Endothelial cell of umbilical vein (primary cell): ENCODE results near the gene CDCP1. TPM values are rescaled to one million over a fixed set of nuclear protein-coding genes. Genes with fewer than 3 reads are reported as not detected.

Experiments used
- BruUV-seq: library from RNA; stranded (reverse); fragments of 400-500 nt; replicated peaks from 2 replicates; lab custom pipeline; 2021; lab: Mats Ljungman, UMichigan
- CTCF ChIA-PET: fragments of 300-600, 350-600 bp; sonication (Branson Sonifier 250); formaldehyde crosslinking; loops from one replicate; lab custom pipeline; 2021; ENCODE audit warnings: antibody characterized with exemption, inconsistent platforms; lab: Charles Lee
- POLR2A ChIA-PET: fragments of 300-600, 350-600 bp; sonication (Branson Sonifier 250); formaldehyde crosslinking; loops from one replicate; lab custom pipeline; 2021; ENCODE audit warnings: antibody characterized with exemption, inconsistent platforms; lab: Charles Lee
- DNase-seq: peaks from one replicate; pipeline ENCODE4 v3.0.0-alpha.2; 2011; ENCODE audit warnings: low read depth, low spot score
- FAIRE-seq: peaks from 2 replicates; lab custom pipeline; 2011; peaks lifted over from hg19 to GRCh38; lab: Jason Lieb, UNC
- H2AFZ ChIP-seq: 2 replicates; pipeline ENCODE4 v1.6.0; 2012; ENCODE audit warnings: low read depth, low read length, control low read depth, inconsistent platforms
- H3K27ac ChIP-seq: 2 replicates; pipeline ENCODE4 v1.5.1; 2011; ENCODE audit warnings: low read depth, mild to moderate bottlenecking, control low read depth, low read length, moderate library complexity; ENCODE audit not compliant: insufficient read depth
- H3K27me3 ChIP-seq, 2 experiments: 2 replicates each; pipeline versions ENCODE4 v1.6.0 to v1.6.1; 2011; ENCODE audit warnings: low read length in 2 of 2, mixed read lengths in 1 of 2; ENCODE audit not compliant: control insufficient read depth in 2 of 2, insufficient read depth in 2 of 2
- H3K36me3 ChIP-seq, 2 experiments: 2 replicates in 1 of 2; 3 replicates in 1 of 2; pipeline ENCODE4 v1.5.1; 2011; ENCODE audit warnings: low read length in 2 of 2, mild to moderate bottlenecking in 1 of 2, moderate library complexity in 1 of 2; ENCODE audit not compliant: control insufficient read depth in 2 of 2, insufficient read depth in 2 of 2; ENCODE audit errors: extremely low read depth in 1 of 2
- H3K4me1 ChIP-seq: 3 replicates; pipeline ENCODE4 v1.5.1; 2011; ENCODE audit warnings: mild to moderate bottlenecking, low read length; ENCODE audit not compliant: control insufficient read depth, insufficient read depth; ENCODE audit errors: extremely low read depth
- H3K4me2 ChIP-seq: 2 replicates; pipeline ENCODE4 v1.6.1; 2011; ENCODE audit warnings: low read length, control low read depth, mixed read lengths; ENCODE audit not compliant: insufficient read depth
- H3K4me3 ChIP-seq, 3 experiments: fragments of 200-600 bp in 1 of 3; sonication (generic), shearing (Covaris generic) in 1 of 3; replicated peaks in 1 of 3; 2 replicates each; pipeline ENCODE4 v1.5.1; 2011 to 2016; ENCODE audit warnings: control low read depth in 3 of 3, low read length in 3 of 3, mild to moderate bottlenecking in 2 of 3, inconsistent platforms in 1 of 3, low read depth in 1 of 3, moderate library complexity in 1 of 3; ENCODE audit not compliant: insufficient read depth in 1 of 3
- H3K79me2 ChIP-seq: 2 replicates; pipeline ENCODE4 v1.6.0; 2012; ENCODE audit warnings: low read length, inconsistent platforms; ENCODE audit not compliant: control insufficient read depth, insufficient read depth
- H3K9ac ChIP-seq: replicated peaks from 2 replicates; pipeline ENCODE3; 2011; ENCODE audit warnings: low read length, control low read depth; ENCODE audit not compliant: insufficient read depth; ENCODE audit errors: extremely low read depth
- H3K9me1 ChIP-seq: replicated peaks from 3 replicates; pipeline ENCODE4 v1.6.0; 2011; ENCODE audit warnings: mild to moderate bottlenecking, low read length; ENCODE audit not compliant: control insufficient read depth, insufficient read depth; ENCODE audit errors: extremely low read depth
- H3K9me3 ChIP-seq: replicated peaks from 2 replicates; pipeline ENCODE4 v1.5.1; 2012; ENCODE audit warnings: low read length, inconsistent platforms; ENCODE audit not compliant: control insufficient read depth, insufficient read depth
- H4K20me1 ChIP-seq: replicated peaks from 2 replicates; pipeline ENCODE3; 2011; ENCODE audit warnings: mild to moderate bottlenecking, low read length; ENCODE audit not compliant: control insufficient read depth, insufficient read depth; ENCODE audit errors: extremely low read depth
- EZH2 ChIP-seq: IDR thresholded peaks from 2 replicates; pipeline ENCODE4 v1.6.1; 2012; ENCODE audit warnings: borderline replicate concordance, low read depth, mild to moderate bottlenecking, moderate library complexity, low read length, inconsistent platforms; ENCODE audit not compliant: severe bottlenecking
- FOS ChIP-seq: IDR thresholded peaks from 2 replicates; pipeline ENCODE4 v1.6.1; 2011; ENCODE audit warnings: mild to moderate bottlenecking, low read length, moderate library complexity, borderline replicate concordance; ENCODE audit not compliant: insufficient read depth
- GATA2 ChIP-seq: IDR thresholded peaks from 2 replicates; pipeline ENCODE4 v1.7.0; 2011; ENCODE audit warnings: low read depth, mild to moderate bottlenecking, moderate library complexity, mixed read lengths, low read length; ENCODE audit not compliant: insufficient read length, insufficient read depth
- JUN ChIP-seq: IDR thresholded peaks from 2 replicates; pipeline ENCODE4 v1.6.1; 2011; ENCODE audit warnings: borderline replicate concordance, low read depth; ENCODE audit not compliant: insufficient read length, insufficient read depth
- MYC ChIP-seq: IDR thresholded peaks from one replicate; pipeline ENCODE4 v1.6.1; 2011; ENCODE audit warnings: mild to moderate bottlenecking, low read depth, low read length
- POLR2A ChIP-seq: IDR thresholded peaks from 2 replicates; pipeline ENCODE4 v1.6.1; 2012; ENCODE audit warnings: low read depth, mild to moderate bottlenecking, control low read depth, low read length
- POLR2AphosphoS5 ChIP-seq: IDR thresholded peaks from 2 replicates; pipeline ENCODE4 v1.6.1; 2012; ENCODE audit warnings: low read depth, mild to moderate bottlenecking, control low read depth, low read length, moderate library complexity; ENCODE audit not compliant: insufficient read depth
- dilution Hi-C: fragments of 300-500 bp; cut with MboI; formaldehyde crosslinking; loops from one replicate; pipeline ENCODE4 v1.15.0; 2019; ENCODE audit warnings: low sequenced_read_pairs; ENCODE audit not compliant: extremely low pct_ligation_motif_present
- intact Hi-C: fragments of 100-400 bp; cut with micrococcal nuclease; formaldehyde crosslinking; loops from one replicate; pipeline ENCODE4 v1.10.0; 2022
- polyA plus RNA-seq, 4 experiments: library from polyadenylated mRNA; depleted of rRNA in 3 of 4; stranded (reverse) in 3 of 4; unstranded in 1 of 4; fragments of >200 nt; gene quantifications; 2 replicates each; pipeline versions ENCODE4 v1.2.1 to v1.2.3, GENCODE V29; 2011 to 2012; ENCODE audit warnings: missing spikeins in 1 of 4
- total RNA-seq: library from RNA; stranded (reverse); gene quantifications from 2 replicates; pipeline ENCODE4 v1.2.3, GENCODE V29; 2021
- TF ChIP-seq, protein P1 (sequence below), 2 donors: IDR thresholded peaks; 1 replicate in 1 of 2; 2 replicates in 1 of 2; pipeline ENCODE4 v1.5.1; 2011; ENCODE audit warnings: low read length in 2 of 2, mild to moderate bottlenecking in 2 of 2, moderate library complexity in 2 of 2, control low read depth in 1 of 2, inconsistent platforms in 1 of 2, low read depth in 1 of 2; ENCODE audit not compliant: insufficient read depth in 1 of 2; ENCODE audit errors: extremely low read depth in 1 of 2
- TF ChIP-seq, protein P2 (sequence below): IDR thresholded peaks from 2 replicates; pipeline ENCODE4 v1.6.1; 2011; ENCODE audit not compliant: insufficient read depth, insufficient read length

Gene CDCP1
- total and polyA plus RNA-seq, 2 donors (not counting 3 experiments of a cell fraction or from before 2014, with no cell fraction given): 0.01 to 0.22 TPM

DNA sequence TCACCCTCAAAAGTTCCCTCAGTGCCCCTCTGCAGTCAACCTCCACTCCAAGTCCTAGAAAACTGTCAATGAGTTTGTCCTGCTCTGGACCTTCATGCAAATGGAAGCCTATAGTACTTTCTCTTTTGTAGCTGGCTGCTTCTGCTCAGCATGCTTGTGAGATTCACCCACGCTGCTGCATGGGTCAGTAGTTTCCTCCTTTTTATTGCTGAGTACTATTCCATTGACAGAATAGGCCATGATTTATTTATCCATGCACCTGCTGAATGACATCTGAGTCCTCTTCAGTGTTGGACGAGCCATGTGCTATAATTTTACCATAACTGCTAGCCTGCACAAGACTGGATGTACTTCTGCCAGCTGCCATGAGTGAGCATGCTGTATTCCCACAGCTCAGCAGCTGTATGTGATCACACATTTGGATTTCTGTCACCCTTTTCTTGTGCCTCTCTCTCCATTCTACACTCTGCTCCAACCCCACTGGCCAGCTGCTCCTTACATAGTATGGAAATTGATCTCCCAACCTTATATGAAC lies 26.3 kb downstream of the CDCP1 start:
- CTCF ChIA-PET: interaction anchor here (1.0 kb wide), 1 partner anchor 90 kb away, joined by 4 read pairs; no protein-coding TSS in a partner anchor
- DNase-seq (no peak), FAIRE-seq (no peak)
- Histone ChIP-seq H3K4me3 (no peak overlapping the region), H3K27ac (no peak overlapping the region), H3K4me2 (no peak overlapping the region), H2AFZ (no peak overlapping the region), H3K9me1 (no peaks in the 10 kb centered on the region), H3K4me1 (peaks cover 14% of the 10 kb centered on the region), H3K79me2 (no peaks in the 10 kb centered on the region), H4K20me1 (no peaks in the 10 kb centered on the region), H3K36me3 (no peaks in the 10 kb centered on the region), H3K27me3 (peaks cover 0 to 2% of the 10 kb centered on the region in 2 experiments), H3K9ac (no peak overlapping the region), H3K9me3 (no peaks in the 10 kb centered on the region)
- POLR2A ChIA-PET: no interaction called here
- intact Hi-C loops (no loop called here), dilution Hi-C loops (no loop called here)
- no TSS peak for BruUV-seq
- TF ChIP-seq GATA2 (no peak), FOS (no peak), POLR2AphosphoS5 (no peak), POLR2A (no peak), JUN (no peak), MYC (no peak), EZH2 (no peak)
- TF ChIP-seq, protein P1, sequence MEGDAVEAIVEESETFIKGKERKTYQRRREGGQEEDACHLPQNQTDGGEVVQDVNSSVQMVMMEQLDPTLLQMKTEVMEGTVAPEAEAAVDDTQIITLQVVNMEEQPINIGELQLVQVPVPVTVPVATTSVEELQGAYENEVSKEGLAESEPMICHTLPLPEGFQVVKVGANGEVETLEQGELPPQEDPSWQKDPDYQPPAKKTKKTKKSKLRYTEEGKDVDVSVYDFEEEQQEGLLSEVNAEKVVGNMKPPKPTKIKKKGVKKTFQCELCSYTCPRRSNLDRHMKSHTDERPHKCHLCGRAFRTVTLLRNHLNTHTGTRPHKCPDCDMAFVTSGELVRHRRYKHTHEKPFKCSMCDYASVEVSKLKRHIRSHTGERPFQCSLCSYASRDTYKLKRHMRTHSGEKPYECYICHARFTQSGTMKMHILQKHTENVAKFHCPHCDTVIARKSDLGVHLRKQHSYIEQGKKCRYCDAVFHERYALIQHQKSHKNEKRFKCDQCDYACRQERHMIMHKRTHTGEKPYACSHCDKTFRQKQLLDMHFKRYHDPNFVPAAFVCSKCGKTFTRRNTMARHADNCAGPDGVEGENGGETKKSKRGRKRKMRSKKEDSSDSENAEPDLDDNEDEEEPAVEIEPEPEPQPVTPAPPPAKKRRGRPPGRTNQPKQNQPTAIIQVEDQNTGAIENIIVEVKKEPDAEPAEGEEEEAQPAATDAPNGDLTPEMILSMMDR (IDR thresholded peaks at IDR 0.05; ENCODE audit: extremely low read depth in 1 of 2, insufficient read depth in 1 of 2, low read depth in 1 of 2, low read length in 2 of 2): no peak
- TF ChIP-seq, protein P2, sequence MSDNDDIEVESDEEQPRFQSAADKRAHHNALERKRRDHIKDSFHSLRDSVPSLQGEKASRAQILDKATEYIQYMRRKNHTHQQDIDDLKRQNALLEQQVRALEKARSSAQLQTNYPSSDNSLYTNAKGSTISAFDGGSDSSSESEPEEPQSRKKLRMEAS: no peak
